Stimulated activated CD4-positive, alpha-beta T cell treated with anti-CD3 and anti-CD28 coated beads, Interleukin-15, amount 100 ng/mL, for 24 hours (primary cell): Measurements from ENCODE around the gene ARHGAP10.

Experiments used
- DNase-seq: peaks from one replicate; pipeline ENCODE4 v3.0.0-alpha.2; 2020

The ARHGAP10 gene

DNA sequence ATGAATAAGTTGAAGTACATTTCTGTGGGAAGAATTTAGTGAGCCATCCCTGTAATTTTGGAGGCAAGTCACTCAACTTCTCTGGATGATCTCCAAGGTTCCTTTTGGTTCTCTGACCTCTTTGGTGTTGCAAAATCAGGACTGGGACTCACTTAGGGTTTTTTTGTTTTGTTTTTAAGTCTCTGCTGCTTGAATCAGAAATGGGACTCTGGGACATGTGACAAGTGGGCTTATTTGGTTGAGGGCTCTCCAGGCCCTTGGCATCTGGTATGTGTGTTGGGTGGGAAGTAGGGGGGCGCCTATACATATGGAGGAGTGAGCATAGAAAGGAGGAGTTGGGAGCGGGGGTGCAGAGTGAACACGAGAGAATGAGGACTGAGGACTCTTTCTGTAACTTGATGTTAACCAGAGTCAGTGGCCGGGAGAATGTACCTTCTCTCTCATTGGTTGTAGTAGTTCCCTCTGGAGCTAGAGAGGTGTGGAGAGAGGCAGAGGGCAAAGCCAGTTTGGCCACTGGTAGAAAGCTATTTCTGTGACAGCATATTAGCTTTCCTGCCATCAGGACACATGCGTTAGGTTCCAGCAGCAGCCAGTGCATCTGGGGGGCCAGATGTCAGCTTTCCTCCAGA lies 1.9 kb downstream of the ARHGAP10 start:
- no peak for DNase-seq

DNA sequence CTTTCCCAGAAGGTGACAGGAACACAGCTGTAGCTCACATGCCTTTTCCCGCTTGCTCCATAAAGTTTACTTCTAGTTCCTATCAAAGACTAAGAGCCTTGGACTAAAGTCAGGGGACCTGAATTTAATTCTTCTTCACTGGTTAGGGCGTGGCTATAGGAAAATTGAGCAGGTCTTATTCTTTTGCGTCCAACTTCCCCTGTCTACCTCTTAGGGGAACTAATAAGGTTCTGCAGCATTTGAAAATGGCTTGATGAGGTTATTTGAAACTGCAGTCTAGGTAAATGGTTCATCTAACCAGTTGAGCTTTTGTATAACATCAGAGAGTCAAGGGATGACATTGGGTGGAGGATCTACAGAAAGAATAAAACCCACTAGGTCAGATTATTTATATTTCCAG lies 2.6 kb downstream of the ARHGAP10 start:
- DNase-seq: no peak

- no peak for DNase-seq
These were observed 3.8 kb downstream of the ARHGAP10 start for GRCh38 chr4:147735413-147736301.

- DNase-seq: no peak
These were observed 4.6 kb downstream of the ARHGAP10 start for GRCh38 chr4:147736458-147736857.

DNA sequence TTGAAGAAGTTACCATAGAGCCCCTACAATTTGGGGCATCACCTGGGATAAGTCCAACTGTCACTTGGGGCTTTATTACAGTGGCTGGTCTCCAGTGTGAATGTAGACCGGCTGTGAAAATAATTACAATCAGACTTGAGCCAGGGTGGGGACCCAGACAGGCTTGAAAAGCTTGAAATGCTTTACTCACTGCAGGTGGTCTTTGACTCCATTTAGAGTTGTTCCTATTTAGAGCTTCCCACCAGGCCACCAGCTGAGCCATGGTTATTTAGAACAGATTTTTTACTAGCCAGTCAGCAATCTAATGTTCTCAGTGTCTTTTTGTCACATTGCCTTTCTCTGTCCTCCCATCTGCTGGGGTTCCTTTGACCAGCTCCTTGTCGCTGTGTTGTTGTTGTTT lies 5.7 kb downstream of the ARHGAP10 start:
- DNase-seq: no peak

- DNase-seq: no peak
These were observed 7.4 kb downstream of the ARHGAP10 start for GRCh38 chr4:147739239-147739823.

DNA sequence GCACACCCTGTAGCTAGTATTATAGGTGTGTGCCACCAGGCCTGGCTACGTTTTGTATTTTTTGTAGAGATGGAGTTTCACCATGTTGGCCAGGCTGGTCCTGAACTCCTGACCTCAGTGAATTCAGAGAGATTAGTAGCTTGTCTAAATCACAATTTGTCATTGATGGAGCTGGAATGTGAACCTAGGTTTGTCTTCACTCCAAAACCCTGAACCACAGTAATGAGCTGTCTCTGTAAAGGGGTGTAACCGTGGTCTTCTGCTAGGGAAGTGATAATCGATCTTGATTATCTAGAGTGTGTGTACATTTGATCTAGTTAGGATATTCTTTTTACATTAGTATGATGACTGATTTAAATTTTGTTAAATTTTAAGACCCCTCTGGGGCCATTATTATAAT lies 8.3 kb downstream of the ARHGAP10 start:
- no peak for DNase-seq

GRCh38 chr4:147741190-147741788 lies 9.4 kb downstream of the ARHGAP10 start:
- DNase-seq: no peak

- DNase-seq: no peak
These were observed 16.0 kb downstream of the ARHGAP10 start for GRCh38 chr4:147747787-147748454.

DNA sequence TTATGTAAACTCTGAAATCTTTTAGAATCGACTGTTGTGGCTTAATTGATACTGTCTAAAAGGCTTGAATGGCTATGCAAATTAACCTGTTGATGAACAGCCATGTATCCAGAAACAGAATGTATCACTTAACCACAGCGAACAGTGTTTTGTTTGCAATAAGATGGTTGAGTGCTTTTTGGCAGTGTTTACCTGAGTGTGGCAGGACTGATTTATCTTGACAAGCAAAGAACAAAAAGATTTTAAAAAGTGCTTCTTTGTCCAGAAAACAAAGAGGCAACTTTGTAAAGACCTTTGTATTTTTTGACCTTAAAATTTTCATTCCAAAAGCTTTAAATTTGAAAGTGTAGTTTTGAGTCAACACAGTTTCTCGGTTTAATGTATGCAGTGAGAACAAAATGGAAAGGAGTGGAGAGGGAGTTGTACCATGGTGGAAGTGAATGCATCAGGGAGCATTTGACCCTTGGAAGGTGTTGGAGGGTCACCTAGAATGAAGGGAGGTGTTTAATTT lies 18.0 kb downstream of the ARHGAP10 start:
- no peak for DNase-seq

- DNase-seq: no peak
These were observed 21.2 kb downstream of the ARHGAP10 start for GRCh38 chr4:147753047-147753446.

- no peak for DNase-seq
These were observed 22.2 kb downstream of the ARHGAP10 start for GRCh38 chr4:147754037-147754445.

DNA sequence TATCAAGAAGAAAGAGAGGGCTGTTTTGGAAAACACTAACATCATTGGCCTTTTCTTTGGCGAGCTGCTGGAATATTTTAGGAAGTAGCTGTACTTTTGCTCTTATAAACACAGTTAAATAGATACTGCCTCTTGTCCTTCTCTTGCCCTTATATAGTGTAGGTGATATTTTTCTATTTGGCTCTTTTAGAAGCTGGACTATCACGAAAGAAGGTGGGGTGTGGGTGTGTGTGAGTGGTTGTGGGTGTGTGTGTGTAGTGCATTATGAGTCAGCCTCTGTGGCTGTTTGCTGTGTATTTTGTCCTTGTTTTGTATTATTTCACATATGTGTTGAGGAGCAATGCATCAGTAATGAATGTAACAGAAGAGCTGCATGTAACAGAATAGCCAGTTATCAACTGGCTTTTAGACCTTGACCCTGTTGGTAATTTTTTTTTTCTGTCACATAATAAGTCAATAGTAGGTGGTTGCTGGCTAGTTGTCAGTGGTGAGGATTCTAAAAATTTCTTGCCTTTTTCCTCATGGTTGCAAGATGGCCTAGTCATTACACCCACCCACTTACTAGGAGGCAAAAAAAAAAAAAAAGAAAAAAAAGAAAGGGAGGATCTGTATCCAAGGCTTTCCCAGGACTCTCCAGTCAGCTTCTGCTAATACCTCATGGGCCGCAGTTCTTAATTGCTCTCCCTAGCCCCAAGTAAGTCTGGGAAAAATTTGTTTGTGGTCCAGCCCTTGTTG lies 23.8 kb downstream of the ARHGAP10 start:
- no peak for DNase-seq

- DNase-seq: no peak
These were observed 24.5 kb downstream of the ARHGAP10 start for GRCh38 chr4:147756417-147756816.

- DNase-seq: no peak
These were observed 28.3 kb downstream of the ARHGAP10 start for GRCh38 chr4:147760176-147760575.

DNA sequence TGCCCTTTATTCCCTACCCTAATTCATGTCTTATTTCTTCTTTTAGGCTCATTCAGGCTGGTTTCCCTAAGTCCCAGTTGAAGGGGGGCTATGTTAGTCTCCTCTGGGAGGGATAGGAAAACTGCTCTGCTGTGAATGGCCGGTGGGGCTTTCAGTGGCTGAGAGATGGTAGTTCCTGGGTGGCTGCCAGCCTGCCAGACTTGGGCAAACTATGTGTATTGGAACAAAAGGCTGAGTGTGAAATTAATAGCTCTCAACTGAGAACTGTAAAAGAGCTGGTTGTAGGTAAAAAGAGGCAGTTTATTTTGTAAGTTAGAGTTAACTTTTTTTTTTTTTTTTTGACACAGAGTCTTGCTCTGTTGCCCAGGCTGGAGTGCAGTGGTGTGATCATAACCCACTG lies 28.8 kb downstream of the ARHGAP10 start:
- no peak for DNase-seq

DNA sequence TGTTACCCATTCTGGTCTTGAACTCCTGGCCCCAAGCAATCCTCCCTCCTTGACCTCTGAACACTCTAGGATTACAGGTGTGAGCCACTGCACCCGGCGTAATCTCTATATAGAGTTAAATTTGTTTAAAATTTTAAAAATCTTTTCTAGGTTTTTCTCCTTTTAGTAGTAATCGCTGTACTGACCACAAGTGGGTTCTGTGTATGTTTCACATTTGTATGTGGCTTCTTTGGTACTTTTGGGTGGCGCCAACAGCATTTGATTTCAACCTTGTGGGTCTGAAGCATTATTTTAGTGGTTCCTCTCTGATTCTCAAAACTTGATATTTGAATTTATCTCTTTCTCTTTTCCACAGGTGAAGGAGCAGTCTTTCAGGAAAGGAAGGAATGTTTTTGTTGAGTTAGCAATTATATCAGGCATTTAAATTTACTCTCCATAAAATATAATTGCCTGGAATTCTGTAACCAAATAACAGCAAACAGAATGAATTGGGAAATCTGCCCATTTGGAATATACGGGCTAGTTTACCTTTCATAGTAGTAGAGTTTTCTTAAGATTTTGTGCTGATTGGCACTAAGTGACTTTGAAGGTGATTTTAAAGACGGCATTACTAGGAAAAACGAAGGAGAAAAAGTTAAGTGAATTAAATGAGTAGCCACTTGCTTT lies 29.5 kb downstream of the ARHGAP10 start:
- DNase-seq: no peak

DNA sequence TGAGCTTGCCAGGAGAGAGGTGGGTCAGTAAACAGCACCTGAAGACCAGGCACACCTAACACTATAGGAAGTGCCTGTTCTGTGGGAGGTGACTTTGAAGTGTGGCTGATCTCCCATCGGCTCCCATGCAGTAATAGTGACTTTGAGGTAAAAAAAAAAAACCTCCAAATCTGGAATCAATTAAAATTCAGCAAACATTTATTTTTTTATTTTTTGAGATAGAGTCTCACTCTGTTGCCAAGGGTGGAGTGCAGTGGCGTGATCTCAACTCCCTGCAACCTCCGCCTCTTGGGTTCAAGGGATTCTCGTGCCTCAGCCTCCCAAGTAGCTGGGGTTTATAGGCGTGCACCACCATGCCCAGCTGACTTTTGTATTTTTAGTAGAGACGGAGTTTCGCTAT lies 32.4 kb downstream of the ARHGAP10 start:
- DNase-seq: no peak

DNA sequence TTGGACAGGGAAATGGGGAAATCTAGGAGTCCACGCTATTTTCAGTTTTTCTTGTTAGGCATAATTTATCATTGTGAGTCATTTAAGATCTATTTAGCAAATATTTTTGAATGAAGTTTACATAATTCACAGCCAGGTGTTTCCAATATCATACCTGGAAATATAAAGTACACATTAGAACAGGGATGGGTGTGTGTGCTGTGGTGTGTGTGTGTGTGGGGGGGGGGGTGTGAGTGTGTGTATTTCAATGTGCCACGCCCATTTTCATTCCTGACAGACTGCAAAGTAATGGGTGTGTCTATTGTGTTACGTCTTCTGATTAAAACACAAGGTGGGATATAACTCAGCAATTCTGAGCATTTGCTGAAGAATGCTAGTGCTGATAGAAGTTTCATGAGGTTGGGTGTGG lies 33.2 kb downstream of the ARHGAP10 start:
- no peak for DNase-seq

DNA sequence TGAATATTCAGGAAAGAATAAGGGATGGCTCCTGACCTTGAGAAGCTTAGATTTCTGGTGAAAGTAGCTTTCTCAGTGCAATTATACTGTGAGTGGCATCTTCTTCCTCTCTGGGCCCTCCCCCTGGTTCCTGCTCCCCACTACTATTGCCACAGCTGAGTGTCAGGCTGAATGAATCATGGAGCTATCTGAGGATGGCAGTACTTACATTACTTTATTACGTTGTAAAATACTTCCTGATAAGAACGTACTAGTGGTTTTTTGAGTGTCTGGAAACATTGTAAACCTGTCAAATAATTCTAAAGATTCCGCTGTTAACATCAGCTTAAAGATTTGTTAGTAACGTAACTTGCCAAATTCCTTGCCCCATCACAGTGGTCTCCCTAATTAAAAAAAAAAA lies 36.2 kb downstream of the ARHGAP10 start:
- no peak for DNase-seq

DNA sequence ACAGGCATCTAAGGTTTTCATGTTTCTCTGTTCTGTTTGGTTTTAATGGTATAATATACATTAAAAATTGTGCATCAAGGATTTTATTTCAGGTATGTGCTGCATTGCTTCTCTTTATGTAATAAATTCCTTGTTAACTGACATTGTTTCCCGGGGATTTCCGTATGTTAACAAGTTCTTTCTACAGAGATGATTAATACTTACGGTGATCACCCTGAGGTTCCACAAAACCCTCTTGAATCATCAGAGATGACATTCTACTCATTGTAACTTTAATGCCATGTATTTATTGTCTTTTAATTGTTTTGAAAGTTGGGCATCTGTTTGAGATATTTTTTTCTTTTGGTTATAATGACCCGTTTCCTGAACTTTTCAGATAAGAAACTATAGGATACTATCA lies 37.5 kb downstream of the ARHGAP10 start:
- no peak for DNase-seq

- no peak for DNase-seq
These were observed 38.9 kb downstream of the ARHGAP10 start for GRCh38 chr4:147770831-147771230.
